Activated effector memory CD4-positive, alpha-beta T cell treated with anti-CD3 and anti-CD28 coated beads, Interleukin-2, amount 50 U/mL, for 16 hours (primary cell): ENCODE measurements around the gene MIS18A.
"Not testable (repeated sequence)": the region's sequence is repeated elsewhere in the genome, so short reads cannot be mapped to it uniquely, and the experiment has no call there.

Experiments used
- DNase-seq: peaks from one replicate; pipeline ENCODE4 v3.0.0-alpha.2; 2020

The MIS18A gene

GRCh38 chr21:32278518-32279376 is at the start of gene MIS18A:
TSS of gene MIS18A (minus strand) at chr21:32279049. CDS start at chr21:32279014, 35 bp downstream.
- peak; percentile 100 for DNase-seq

GRCh38 chr21:32328595-32328994 is 49.7 kb upstream of the MIS18A start:
- DNase-seq = no peak

- DNase-seq = peak; percentile 31
Observed at GRCh38 chr21:32325706-32326105, 46.9 kb upstream of the MIS18A start.

DNA sequence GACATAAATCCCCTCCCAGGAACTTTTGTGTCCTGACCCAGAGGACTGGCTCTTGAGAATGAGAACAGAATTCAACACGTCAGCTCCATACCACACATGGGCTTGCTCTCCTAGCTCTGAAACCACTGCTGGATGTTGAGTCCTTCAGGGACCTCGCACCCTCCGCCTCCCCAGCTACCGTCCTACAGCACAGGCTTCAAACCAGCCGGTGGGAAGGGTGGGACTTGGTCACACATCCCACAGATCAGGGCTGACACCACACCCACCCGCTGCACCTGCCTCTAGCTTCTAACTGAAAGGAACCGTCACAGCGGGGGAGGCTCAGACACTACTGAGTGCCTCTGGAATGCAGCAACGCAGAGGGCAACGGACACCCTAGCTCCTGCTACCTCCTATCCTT is 43.8 kb upstream of the MIS18A start:
- peak; percentile 59 for DNase-seq

GRCh38 chr21:32322103-32322502 is 43.3 kb upstream of the MIS18A start:
- no peak for DNase-seq

DNA sequence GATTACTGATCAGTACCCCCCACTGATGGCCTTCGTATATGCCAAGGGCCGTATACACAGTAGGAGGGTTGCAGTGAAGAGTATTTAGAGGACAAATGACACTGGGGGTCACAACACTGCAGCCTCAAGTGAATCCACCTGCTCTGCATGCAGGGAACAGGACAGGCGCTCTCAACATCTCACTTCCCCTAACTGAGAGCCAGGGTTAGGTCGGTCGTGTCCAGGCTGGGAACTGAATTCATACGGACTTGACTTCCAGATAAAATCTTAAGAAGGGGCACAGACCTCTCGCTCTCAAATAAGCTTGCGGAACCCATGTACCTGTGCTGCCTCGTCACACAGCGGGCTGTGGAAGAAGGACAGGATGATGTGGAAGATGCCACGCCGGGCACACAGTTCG is 42.6 kb upstream of the MIS18A start:
- peak; percentile 16 for DNase-seq

- DNase-seq = peak; percentile 36
Observed at GRCh38 chr21:32320726-32321125, 41.9 kb upstream of the MIS18A start.

DNA sequence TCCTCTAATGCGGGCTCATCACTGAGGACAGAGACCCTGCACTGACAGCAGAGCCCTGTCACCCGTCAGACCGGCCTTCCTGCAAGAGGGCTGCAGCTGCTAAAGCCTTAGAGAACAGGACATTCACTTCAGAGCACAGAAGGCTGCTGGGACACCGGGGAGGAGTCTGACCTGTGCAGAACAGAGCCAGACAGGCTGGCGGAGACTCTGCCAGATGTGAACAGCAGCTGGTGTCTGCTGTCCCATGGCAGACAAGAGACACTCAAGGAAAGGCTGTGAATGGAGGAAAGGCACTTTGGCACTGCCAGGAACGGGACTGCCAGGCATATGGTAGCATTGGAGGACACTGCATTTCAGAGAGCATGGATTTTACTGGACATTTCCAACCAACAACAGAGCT is 41.2 kb upstream of the MIS18A start:
- peak; percentile 17 for DNase-seq

DNA sequence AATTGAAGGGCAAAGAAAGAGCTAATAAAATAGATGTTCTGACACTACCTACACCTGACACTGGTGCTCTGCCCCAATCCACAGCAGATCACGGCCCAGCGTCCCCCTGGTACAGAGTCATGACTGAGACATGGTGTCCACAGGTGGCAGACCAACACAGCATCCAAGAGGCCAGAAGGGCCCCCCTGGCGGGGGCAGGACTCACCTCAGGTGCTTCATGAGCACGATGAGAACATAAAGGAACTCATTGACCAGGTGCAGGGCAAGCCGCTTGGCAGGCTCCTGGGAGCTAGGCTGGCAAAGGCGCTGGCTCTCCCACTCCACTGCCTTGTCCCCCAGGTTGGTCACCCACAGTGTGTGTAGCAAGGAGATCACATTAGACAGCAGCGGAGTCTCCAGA is 40.2 kb upstream of the MIS18A start:
- peak; percentile 57 for DNase-seq

DNA sequence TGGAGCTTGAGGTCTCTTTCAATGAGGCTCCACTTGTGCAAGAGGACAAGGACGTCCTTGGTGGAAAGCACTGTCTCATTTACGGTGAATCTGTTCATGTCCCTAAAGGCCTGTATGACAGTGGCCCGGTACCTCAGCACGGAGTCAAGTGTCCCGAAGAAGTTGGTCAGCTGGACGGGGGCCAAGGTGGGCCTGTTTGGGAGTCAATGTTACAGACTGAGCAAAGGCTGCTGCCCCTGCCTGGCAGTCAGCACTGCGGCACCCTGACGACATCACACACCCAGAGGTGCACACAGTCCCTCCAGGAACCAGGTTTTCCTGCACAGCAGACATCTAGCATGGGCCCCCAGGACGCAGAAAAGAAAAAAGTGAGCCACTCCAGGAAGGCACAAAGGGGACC is 38.9 kb upstream of the MIS18A start:
- DNase-seq = no peak

- peak; percentile 39 for DNase-seq
Observed at GRCh38 chr21:32316361-32317215, 37.7 kb upstream of the MIS18A start.

- DNase-seq = no peak
Observed at GRCh38 chr21:32315511-32316281, 36.8 kb upstream of the MIS18A start.

- DNase-seq = no peak
Observed at GRCh38 chr21:32314806-32315205, 36.0 kb upstream of the MIS18A start.

DNA sequence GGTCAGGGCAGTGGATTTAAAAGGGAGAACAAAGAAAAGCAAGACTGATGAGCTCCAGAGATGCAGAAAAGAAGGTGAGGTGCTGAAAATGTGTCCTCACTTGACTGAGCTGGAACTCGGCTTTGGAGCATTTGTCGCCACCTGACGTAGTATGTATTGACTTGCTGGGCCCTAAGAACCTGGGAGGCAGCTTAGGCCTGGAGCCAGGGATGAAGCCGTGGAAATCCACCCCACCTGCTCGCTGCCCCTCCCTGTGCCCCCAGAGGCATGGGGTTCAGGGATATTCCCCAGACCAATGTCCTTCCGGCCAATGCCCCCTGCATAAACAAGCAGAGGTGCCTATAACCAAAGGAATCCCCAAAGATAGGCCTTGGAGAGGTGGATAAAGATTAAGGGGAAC is 34.1 kb upstream of the MIS18A start:
- DNase-seq = no peak

DNA sequence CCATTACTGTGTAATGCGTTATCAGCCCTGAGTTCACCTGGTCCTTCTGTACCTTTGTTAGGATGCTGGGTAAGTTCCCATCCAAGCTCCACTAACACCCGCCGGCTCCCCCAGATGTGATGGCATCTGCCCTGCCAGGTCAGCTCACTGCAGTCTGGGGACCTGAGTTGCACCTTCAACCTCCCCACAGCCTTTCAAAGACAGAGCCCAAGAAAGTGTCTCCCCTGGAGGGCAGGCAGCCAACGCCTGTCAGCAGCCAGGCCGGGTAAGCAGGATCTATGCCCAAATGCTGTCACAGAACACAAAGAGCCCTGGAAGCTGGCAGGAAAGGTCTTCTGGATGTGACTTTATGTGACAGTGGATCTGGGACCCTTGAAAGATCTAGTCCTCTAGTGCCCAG is 33.5 kb upstream of the MIS18A start:
- DNase-seq = no peak

DNA sequence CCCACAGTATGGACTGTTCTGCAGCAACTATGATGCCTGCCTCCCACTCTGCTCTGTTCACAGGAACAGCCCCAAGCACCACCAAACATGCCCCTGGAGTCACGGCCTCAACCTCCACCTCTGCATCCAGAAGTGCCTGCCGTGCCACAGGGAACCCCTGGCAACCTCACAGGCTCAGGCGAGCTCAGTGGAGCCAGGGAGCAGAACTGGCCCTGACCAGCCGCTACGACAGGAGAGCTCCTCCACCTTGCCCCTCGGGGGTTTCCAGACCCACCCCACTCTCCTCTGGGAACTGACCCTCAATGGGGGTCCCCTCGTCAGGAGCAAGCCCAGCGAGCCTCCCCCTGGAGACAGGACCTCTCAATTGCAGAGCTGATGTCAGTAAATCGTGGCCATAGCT is 32.8 kb upstream of the MIS18A start:
- DNase-seq = no peak

DNA sequence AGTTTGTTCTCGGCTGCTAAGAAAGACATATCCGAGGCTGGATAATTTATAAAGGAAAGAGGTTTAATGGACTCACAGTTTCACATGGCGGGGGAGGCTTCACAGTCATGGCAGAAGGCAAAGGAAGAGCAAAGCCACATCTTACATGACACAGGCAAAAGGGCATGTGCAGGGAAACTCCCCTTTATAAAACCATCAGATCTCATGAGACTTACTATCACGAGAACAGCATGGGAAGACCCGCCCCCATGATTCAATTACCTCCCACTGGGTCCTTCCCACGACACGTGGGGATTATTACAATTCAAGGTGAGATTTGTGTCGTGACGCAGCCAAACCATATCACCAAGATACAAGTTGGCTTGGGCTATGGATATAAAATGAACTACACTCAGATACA is 32.1 kb upstream of the MIS18A start:
- not testable (repeated sequence) for DNase-seq

DNA sequence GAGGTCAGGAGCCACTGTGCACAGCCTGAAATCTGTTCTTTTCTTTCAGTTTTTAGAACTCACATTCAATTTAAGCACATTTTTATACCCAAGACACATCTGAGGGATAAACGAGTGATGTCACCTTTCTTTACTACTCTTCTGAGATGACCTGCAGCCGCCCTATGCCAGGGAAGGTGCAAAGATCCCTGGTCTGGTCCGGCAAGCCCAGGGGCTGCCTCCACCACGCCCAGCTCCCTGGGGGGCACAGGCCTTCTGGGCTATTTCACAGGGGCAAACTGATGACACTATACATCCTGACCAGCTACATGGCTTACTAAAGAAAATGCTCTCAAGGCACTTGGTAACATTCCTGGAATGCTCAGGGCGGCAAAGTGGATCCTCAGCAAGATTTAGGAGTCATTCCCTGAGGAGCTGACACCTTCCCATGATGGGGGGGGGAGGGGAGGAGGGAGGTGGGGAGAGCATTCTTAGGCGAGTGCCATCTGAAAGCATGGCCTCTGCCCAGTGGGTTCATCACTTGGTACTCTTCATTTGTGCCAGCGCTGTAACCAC is 31.1 kb upstream of the MIS18A start:
- DNase-seq = no peak

GRCh38 chr21:32308696-32309095 is 29.8 kb upstream of the MIS18A start:
- DNase-seq = no peak

DNA sequence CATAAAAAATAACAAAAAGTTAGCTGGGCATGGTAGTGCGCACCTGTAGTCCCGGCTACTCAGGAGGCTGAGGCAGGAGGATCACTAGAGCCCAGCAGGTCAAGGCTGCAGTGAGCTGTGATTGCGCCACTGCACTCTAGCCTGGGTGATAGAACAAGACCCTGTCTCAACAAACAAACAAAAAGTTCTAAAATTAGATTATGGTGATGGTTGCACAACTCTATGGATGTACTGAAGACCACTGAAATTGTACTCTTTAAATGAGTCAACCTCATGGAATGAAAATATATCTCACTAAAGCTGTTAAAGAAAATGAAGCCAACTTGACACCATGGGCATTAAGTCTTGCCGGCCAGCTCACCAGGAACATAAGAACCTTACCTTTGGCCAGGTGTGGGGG is 28.9 kb upstream of the MIS18A start:
- no peak for DNase-seq

DNA sequence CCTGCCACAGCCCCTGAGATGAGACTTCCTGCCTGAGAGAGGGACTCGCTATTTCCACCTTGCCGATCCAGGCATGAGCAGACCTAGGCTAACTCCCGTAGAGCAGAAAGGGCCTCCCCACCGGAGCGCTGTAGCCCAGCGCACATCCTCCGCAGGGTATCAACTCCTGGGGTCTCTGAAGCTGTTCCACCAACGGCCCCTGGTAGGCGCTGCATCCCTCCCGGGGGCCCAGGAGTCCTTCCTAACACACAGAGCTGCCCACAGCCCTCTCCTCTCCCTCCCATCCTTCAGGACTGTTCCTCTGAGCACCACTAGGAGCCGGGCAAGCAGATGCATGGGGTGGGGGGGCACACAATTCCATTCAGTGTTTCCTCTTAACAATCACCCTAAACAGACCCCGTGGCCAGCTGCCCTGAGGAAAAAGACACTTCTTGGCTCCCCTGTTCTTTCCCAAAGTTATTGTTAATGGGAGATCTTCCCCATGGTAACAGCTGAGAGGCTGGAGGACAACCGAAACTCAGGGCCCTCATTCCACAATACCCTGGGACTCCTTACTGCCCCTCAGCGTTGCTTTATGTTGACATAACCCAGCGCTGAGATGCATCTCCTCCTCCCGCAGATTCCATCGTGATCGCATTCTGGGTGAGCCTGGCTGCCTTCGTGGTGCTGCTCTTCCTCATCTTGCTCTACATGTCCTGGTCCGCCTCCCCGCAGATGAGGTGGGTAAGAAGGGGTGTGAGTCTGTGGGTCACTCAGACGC is 27.4 kb upstream of the MIS18A start:
- DNase-seq = no peak

GRCh38 chr21:32304998-32305397 is 26.1 kb upstream of the MIS18A start:
- no peak for DNase-seq
